Vagina (tissue), 2 donors: ENCODE measurements around the gene LEFTY1. TPM values are rescaled to one million over a fixed set of nuclear protein-coding genes. Genes with fewer than 3 reads are reported as not detected.
"Not testable (repeated sequence)": the region's sequence is repeated elsewhere in the genome, so short reads cannot be mapped to it uniquely, and the experiment has no call there.

ENCODE experiments used
- DNase-seq, 2 donors: peaks; one replicate each; pipeline ENCODE4 v3.0.0-alpha.2; 2017; ENCODE audit errors: extremely low spot score in 2 of 2
- H3K27ac ChIP-seq: fragments of 200-600 bp; sonication (generic); one replicate; pipeline ENCODE4 v1.5.1; 2019
- H3K27me3 ChIP-seq: fragments of 200-600 bp; sonication (generic); one replicate; pipeline ENCODE4 v1.5.1; 2019
- H3K36me3 ChIP-seq, 2 donors: fragments of 200-600 bp; sonication (generic); one replicate each; pipeline ENCODE4 v1.5.1; 2017 to 2019
- H3K4me1 ChIP-seq: fragments of 200-600 bp; sonication (generic); one replicate; pipeline ENCODE4 v1.5.1; 2019
- H3K4me3 ChIP-seq, 2 donors: fragments of 200-600 bp; sonication (generic); 1 replicate in 1 of 2; 2 replicates in 1 of 2; pipeline ENCODE4 v1.5.1; 2016 to 2019
- H3K9me3 ChIP-seq: fragments of 200-600 bp; sonication (generic); one replicate; pipeline ENCODE4 v1.5.1; 2019
- POLR2A ChIP-seq, 2 donors: fragments of 450-650 bp; IDR thresholded peaks; one replicate each; pipeline ENCODE4 v1.6.1; 2017; ENCODE audit warnings: antibody characterized with exemption in 2 of 2, mild to moderate bottlenecking in 2 of 2, moderate library complexity in 2 of 2
- POLR2AphosphoS5 ChIP-seq, 2 donors: sonication (generic); formaldehyde crosslinking; IDR thresholded peaks; one replicate each; pipeline ENCODE4 v1.9.0; 2017; ENCODE audit warnings: antibody characterized with exemption in 2 of 2, mild to moderate bottlenecking in 2 of 2, low read depth in 1 of 2; ENCODE audit not compliant: insufficient read depth in 1 of 2
- intact Hi-C: fragments of 100-400 bp; cut with DNase I; formaldehyde crosslinking; loops from one replicate; pipeline ENCODE4 v1.15.1; 2023
- microRNA-seq: library from miRNA; unstranded; fragments of <30 nt; microRNA quantifications from one replicate; pipeline ENCODE4, GENCODE V29; 2017; ENCODE audit warnings: borderline number of aligned reads, borderline replicate concordance
- small RNA-seq: library from RNA; depleted of rRNA; stranded (forward); fragments of <200 nt; gene quantifications from one replicate; pipeline ENCODE3, GENCODE V24; 2016
- total RNA-seq: library from RNA; depleted of rRNA; stranded (reverse); fragments of >200 nt; gene quantifications from one replicate; pipeline ENCODE4 v1.2.3, GENCODE V29; 2016
- TF ChIP-seq, protein P1 (sequence below), 3 experiments: fragments of 450-650 bp in 2 of 3; fragments of 200-600 bp in 1 of 3; sonication (generic) in 1 of 3; IDR thresholded peaks; one replicate each; pipeline ENCODE4 v1.5.1; 2017 to 2019; ENCODE audit warnings: antibody characterized with exemption in 3 of 3, mild to moderate bottlenecking in 2 of 3, moderate library complexity in 2 of 3

LEFTY1 gene
- total RNA-seq, 1 donor from 2014 or later: not detected

DNA sequence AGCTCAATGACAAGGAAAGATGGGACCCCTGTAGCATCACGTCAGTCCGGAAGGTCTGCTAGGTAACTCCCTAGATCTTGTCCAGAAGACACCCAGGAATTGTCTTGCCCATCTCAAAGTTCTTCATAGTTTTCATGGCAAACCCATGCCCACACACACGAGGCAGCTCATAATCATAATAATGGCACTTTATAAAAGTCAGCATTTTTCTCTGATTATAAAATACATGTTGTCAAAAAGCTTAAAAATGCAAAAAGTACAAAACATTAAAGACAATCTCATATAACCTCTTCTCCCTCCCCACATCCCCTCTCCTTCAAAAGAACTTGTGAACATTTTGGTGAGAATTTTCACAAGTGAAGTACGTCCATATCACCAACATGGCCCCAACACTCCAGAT is 48.2 kb downstream of the LEFTY1 start:
- H3K9me3 ChIP-seq: no peaks in the 10 kb centered on the region
- no peaks in the 10 kb centered on the region for H3K27me3 ChIP-seq
- H3K4me1 ChIP-seq: peaks cover 18% of the 10 kb centered on the region
- TF ChIP-seq POLR2A (IDR thresholded peaks at IDR 0.05): no peak
- TF ChIP-seq, protein P1, sequence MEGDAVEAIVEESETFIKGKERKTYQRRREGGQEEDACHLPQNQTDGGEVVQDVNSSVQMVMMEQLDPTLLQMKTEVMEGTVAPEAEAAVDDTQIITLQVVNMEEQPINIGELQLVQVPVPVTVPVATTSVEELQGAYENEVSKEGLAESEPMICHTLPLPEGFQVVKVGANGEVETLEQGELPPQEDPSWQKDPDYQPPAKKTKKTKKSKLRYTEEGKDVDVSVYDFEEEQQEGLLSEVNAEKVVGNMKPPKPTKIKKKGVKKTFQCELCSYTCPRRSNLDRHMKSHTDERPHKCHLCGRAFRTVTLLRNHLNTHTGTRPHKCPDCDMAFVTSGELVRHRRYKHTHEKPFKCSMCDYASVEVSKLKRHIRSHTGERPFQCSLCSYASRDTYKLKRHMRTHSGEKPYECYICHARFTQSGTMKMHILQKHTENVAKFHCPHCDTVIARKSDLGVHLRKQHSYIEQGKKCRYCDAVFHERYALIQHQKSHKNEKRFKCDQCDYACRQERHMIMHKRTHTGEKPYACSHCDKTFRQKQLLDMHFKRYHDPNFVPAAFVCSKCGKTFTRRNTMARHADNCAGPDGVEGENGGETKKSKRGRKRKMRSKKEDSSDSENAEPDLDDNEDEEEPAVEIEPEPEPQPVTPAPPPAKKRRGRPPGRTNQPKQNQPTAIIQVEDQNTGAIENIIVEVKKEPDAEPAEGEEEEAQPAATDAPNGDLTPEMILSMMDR (IDR thresholded peaks at IDR 0.05): no peak
- no peak for TF ChIP-seq POLR2AphosphoS5 (IDR thresholded peaks at IDR 0.05; ENCODE audit: insufficient read depth in 1 of 2, low read depth in 1 of 2)
- intact Hi-C loops: loop anchor here (10.0 kb wide), 2 partner anchors 134 to 366 kb away; no protein-coding TSS in a partner anchor
- DNase-seq: no peak
- peaks cover 0 to 69% of the 10 kb centered on the region in 2 donors for H3K36me3 ChIP-seq
- no peak overlapping the region for H3K4me3 ChIP-seq
- no peak overlapping the region for H3K27ac ChIP-seq

DNA sequence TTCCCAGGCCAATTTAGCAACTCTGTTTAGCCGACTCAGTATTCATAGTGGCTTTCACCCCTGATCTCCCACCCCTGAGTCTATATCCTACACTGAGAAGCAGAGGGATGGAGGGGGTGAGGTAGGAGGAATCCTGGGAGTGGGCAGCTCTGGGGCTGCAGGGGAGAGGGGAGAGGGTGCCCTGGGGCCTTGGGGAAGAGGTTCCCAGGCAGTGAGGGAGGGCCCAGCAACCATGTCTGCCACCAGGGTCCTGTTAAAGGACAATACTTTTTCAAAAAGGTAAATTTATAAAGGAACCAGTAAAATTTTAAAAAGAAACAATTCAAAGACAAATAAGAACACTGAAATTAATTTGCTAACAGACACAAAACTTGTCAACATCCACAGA is 48.7 kb downstream of the LEFTY1 start:
- Histone ChIP-seq H3K27ac (peak overlapping the region; percentile 13), H3K27me3 (no peaks in the 10 kb centered on the region), H3K9me3 (no peaks in the 10 kb centered on the region), H3K36me3 (peaks cover 0 to 69% of the 10 kb centered on the region in 2 donors), H3K4me3 (no peak overlapping the region), H3K4me1 (peaks cover 17% of the 10 kb centered on the region)
- intact Hi-C loops: loop anchor here (10.0 kb wide), 2 partner anchors 135 to 365 kb away; no protein-coding TSS in a partner anchor
- no peak for TF ChIP-seq POLR2A (IDR thresholded peaks at IDR 0.05)
- TF ChIP-seq, protein P1 (IDR thresholded peaks at IDR 0.05): no peak
- no peak for DNase-seq

GRCh38 chr1:225838793-225839192 is 50.2 kb downstream of the LEFTY1 start:
- Histone ChIP-seq H3K36me3 (peaks cover 0 to 66% of the 10 kb centered on the region in 2 donors), H3K9me3 (no peaks in the 10 kb centered on the region), H3K27me3 (no peaks in the 10 kb centered on the region), H3K4me3 (no peak overlapping the region), H3K27ac (no peak overlapping the region), H3K4me1 (peaks cover 22% of the 10 kb centered on the region)
- intact Hi-C loops: no loop called here
- TF ChIP-seq POLR2AphosphoS5 (IDR thresholded peaks at IDR 0.05; ENCODE audit: insufficient read depth in 1 of 2, low read depth in 1 of 2) (no peak), POLR2A (IDR thresholded peaks at IDR 0.05) (no peak)
- TF ChIP-seq, protein P1 (IDR thresholded peaks at IDR 0.05): no peak
- no peak for DNase-seq

GRCh38 chr1:225836296-225836695 is 52.6 kb downstream of the LEFTY1 start:
- H3K36me3 ChIP-seq: peaks cover 0 to 76% of the 10 kb centered on the region in 2 donors
- H3K27me3 ChIP-seq, intact Hi-C loops, DNase-seq, H3K4me3 ChIP-seq, H3K9me3 ChIP-seq: not testable (repeated sequence)
- peaks cover 22% of the 10 kb centered on the region for H3K4me1 ChIP-seq
- H3K27ac ChIP-seq: peak overlapping the region; percentile 21

Small RNA genes within 50 kb of the gene (microRNA-seq; reads per million reads assigned to microRNA genes)
- not detected for gene MIR6741

Small RNA genes within 50 kb of the gene (small RNA-seq; reads per million reads assigned to genes)
- not detected for gene AL117348.1

Other genes starting within 250 kb of the LEFTY1 start
- gene ENAH, start 236.0 kb downstream of the LEFTY1 start, total RNA-seq: 62.4 TPM
- 120 TPM for gene SRP9, start 111.3 kb downstream of the LEFTY1 start, total RNA-seq
- gene EPHX1, start 79.0 kb downstream of the LEFTY1 start, total RNA-seq: 142 TPM
- gene TMEM63A, start 6.8 kb downstream of the LEFTY1 start, total RNA-seq: 38.1 TPM
- gene PYCR2, start 35.1 kb upstream of the LEFTY1 start, total RNA-seq: 47.4 TPM
- gene LEFTY2, start 52.1 kb upstream of the LEFTY1 start, total RNA-seq: 2.7 TPM
- 14.7 TPM for gene SDE2, start 110.2 kb upstream of the LEFTY1 start, total RNA-seq
- gene H3-3A, start 173.6 kb upstream of the LEFTY1 start, total RNA-seq: 263 TPM